Pulmonary artery endothelial cell (primary cell): ENCODE measurements around the gene TIAM2. TPM values are rescaled to one million over a fixed set of nuclear protein-coding genes. Genes with fewer than 3 reads are reported as not detected.
"Not testable (repeated sequence)": the region's sequence is repeated elsewhere in the genome, so short reads cannot be mapped to it uniquely, and the experiment has no call there.

Experiments used
- DNase-seq: peaks from one replicate; pipeline ENCODE4 v3.0.0-alpha.2; 2011; ENCODE audit warnings: low read depth, low spot score
- total RNA-seq: library from RNA; depleted of rRNA; stranded (reverse); fragments of >200 nt; gene quantifications from 2 replicates; pipeline ENCODE4 v1.2.3, GENCODE V29; 2014

Gene TIAM2
- total RNA-seq, 1 donor from 2014 or later: 10.9 TPM

DNA sequence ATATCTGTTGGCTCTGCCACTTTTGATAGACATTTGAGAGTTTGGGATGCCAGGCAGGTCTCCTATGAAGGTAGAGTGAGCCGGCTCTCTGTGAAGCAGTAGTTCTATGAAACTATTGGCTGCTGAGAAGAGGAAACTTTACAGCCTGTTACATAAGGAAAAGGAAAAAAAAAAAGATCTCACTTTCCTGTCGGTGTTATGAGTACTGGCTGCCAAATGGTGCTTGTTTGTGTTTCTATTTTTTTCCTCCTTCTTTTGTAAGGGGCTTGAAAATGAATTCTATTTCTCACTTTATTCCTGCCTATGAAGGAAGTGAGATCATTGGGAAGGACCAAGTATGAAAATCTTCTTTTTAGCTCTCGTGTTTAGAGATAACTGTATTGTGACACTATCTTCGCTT, 195.6 kb downstream of the TIAM2 start:
- DNase-seq: peak; percentile 63

- no peak for DNase-seq
Measured at GRCh38 chr6:155193526-155193925, 198.4 kb downstream of the TIAM2 start.

DNA sequence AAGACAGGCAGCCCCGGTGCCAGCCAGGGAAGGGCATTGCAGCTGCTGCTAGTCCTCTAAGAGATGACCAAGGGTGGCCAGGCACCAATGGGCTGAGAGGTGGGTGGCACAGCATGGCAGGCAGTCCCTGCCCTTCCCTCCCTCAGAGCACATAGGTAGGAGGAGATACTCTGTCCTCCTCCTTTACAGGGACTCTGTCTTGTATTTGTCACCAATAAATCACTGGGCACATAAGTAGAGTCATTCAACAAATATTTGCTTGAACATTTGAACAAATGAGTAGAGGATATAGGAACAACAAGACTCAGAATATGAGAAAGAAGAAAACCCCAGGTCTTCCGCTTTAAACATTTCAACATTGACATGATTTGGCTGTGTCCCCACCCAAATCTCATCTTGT, 199.3 kb downstream of the TIAM2 start:
- no peak for DNase-seq

- no peak for DNase-seq
Measured at GRCh38 chr6:155195903-155196302, 200.8 kb downstream of the TIAM2 start.

DNA sequence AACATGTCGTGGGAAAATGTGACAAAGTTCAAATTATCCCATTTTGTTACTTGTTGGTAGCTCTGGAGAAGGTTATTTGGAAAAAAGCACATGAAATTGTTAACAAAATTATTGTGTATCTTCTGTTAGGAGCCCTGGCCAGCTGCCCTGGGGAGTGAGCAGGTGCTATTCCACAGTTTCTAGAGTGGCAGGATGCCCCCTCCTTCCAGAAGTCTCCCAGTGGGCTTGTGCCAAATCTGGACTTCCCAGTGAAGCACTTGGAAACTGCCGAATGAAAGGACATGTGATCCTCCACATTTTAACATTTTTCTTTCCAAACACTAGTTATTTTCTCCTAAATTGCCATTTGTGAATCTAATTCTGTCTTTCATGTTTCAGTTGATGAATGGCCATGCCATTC, 201.8 kb downstream of the TIAM2 start:
- DNase-seq: no peak

DNA sequence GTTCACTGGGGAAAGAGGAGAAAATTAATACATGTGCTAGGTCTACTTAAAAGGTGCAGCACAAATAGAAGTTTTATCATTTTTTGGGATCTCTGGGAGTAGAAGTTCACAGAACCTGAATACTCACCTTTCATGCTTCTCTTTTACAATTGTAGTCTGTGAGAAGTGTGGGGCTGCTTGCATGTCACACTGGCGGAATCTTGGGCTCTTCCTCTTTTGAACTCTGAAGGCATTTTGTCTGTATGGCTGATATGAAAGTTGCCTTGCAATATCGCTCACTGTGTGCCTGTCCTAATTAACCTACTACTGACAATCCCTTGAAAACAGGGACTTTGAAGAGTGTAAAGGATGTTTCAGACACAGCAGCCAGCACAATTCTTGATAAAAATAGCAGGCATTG, 202.8 kb downstream of the TIAM2 start:
- DNase-seq: no peak

DNA sequence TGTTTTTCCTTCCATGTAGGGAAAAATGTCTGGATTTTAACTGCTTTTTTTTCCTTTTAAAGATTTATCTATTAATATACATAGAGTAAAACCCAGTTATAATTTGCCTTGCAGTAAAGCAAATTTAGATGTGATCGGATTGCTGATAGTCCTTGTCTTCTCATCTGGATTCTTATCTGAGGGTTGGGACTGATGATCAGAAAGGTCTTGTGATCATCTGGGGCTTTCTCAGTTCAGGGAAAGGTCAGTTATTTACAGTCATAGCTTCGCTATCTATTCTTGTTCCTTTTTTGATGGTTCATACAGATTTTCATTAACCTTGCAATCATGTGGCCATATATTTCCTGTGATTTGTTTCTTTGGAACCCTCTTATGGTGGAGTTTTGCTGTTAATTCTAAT, 204.9 kb downstream of the TIAM2 start:
- DNase-seq: no peak

- DNase-seq: peak; percentile 87
Measured at GRCh38 chr6:155201461-155202226, 206.5 kb downstream of the TIAM2 start.

GRCh38 chr6:155207223-155207622, 212.1 kb downstream of the TIAM2 start:
- DNase-seq: no peak

GRCh38 chr6:155212106-155212505, 217.0 kb downstream of the TIAM2 start:
- no peak for DNase-seq

DNA sequence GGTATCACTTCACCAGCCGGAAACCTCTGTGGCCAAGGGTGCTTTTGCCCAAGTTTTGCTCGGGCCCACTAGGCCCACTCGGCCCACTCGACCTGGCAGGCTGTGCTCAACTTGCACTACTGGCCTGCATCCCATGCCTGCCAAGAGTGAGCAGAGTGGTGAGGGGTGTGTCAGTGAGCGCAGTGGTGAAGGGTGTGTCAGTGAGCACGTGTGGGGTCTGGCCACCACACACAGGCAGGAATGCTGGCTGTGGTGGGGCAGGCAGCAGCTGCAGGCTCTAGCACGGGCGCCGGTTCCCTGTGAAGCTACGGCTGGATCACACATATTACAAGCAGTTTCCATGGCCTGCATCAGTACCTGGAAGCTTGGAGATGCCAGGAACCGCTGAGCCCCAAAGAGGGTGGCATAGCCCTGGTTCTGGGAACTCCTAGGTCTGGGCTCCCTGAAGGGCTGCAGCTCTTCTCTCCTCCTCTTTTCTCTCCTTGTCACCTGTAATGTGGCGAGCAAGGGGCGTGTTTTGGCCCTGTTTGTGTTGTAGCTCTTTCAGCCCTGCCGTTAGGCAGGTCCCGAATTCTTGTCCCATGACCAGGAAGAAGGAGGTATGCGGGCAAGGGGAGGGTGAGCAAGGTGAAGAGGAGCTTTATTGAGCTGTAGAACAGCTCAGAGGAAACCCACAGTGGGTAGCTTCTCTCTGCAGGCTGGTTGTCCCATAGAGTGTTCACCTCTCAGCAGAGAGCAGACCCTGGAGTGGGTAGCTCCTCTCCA, 217.7 kb downstream of the TIAM2 start:
- no peak for DNase-seq

DNA sequence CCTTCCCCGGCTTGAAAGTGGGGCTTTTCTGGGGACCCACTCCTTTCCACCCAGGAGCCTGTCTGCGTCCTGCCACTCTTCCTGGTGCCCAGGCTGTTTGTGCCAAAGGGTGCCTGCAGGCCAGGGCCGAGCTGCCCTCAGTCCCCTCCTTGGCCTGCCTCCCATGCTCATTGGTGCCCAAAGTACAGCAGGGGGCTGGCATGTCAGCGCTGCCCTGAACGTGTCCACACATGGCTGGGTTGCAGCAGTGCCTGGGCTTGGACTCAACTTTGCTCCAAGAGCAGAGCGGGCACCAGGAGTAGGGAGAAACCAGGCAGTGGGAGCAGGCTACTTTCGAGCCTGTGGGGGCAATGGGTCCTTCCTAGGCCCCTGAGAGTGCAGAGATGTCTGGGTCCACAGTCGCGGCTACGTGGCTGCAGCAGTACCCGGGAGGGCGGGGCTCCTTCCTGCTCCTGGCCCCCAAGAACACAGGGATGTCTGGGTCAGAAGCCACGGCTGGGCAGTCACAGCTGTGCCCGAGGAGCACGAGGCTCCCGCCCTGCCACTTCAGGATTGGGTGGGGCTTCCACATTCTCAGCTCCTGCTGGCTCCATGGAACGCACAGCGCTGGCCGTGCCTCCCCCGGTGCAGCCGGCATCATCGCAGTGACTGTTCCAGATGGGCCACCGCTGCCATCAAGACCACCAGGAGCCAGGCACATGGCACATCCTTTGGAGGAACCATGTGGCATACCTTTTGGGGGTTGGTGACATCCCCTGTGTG, 218.7 kb downstream of the TIAM2 start:
- no peak for DNase-seq

- DNase-seq: no peak
Measured at GRCh38 chr6:155215906-155216305, 220.8 kb downstream of the TIAM2 start.

GRCh38 chr6:155216312-155217046, 221.4 kb downstream of the TIAM2 start:
- no peak for DNase-seq

GRCh38 chr6:155218711-155219110, 223.6 kb downstream of the TIAM2 start:
- not testable (repeated sequence) for DNase-seq

DNA sequence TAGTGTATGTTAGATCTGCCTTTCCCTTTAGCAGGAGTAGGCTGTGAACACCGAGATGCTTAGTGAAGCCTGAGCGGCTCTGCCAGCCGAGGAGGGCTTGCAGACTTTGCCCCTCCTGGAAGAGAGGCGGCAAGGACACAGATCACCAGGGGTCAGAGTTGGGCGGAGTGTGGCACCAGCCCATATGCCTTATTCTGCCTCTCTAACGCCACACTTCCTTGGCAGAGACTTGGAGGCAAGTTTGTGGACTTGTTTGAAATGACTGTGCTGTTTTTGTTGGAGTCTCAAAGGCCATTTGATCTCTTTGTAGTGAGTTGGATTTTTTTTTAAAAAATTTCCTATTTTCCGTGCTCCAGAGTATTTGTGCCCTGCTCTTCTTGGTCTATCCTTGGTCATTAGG, 224.2 kb downstream of the TIAM2 start:
- no peak for DNase-seq

DNA sequence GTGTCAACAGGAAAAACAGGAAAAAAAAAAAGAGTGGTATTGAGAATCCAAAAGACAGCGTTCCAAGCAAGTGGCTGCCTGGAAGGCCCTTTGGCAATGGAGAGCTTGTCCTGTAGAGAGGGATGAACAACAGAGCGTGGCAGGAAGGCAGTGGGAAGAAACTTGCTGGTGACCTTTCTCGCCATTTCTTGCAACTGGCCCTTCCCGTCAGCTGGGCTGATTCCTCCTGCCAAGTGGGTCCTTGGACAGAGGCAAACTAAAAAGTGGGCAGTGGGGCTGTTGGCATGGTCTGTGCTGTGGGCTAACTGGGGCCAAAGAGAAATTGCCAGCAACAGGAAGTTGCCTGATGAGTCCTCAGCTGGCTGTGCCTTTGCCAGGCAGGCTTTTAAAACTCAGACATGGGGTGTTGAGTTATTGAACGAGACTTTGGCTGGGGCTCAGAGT, 224.8 kb downstream of the TIAM2 start:
- no peak for DNase-seq

DNA sequence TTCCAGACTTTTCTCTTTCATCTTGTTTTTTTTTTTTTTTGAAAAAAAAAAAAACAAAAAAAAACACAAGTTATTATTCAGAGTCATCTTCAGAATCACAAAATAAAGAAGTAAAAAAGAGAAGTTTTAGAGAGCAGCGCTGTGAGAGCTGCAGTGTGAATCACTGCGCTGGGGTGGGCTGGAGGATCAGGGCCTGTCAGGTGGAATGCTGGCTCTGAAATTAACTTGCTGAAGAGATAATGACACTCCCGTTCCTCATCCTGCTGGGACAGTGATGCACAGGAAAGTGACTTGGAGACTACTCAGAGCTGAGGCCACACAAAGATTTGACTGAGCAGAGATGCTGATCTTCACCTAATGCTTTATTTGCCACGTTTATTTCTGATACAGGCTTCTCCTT, 226.0 kb downstream of the TIAM2 start:
- no peak for DNase-seq

DNA sequence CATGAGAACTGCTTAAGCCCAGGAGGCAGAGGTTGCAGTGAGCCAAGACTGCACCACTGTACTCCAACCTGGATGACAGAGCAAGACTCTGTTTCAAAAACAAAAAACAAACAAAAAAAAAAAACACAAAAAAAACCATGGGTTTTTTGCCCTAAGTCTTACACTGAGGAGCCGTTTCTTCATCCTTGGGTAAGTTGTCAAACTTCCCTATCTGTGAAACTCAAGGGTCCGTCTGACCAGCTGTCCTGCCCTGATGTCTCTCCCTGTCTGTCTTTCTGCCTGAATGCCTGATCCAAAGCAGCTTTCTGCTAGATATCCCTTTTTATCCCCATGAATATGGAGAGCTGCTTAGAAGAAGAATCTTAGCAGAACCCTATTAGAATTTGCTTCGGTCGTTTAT, 227.4 kb downstream of the TIAM2 start:
- DNase-seq: no peak

DNA sequence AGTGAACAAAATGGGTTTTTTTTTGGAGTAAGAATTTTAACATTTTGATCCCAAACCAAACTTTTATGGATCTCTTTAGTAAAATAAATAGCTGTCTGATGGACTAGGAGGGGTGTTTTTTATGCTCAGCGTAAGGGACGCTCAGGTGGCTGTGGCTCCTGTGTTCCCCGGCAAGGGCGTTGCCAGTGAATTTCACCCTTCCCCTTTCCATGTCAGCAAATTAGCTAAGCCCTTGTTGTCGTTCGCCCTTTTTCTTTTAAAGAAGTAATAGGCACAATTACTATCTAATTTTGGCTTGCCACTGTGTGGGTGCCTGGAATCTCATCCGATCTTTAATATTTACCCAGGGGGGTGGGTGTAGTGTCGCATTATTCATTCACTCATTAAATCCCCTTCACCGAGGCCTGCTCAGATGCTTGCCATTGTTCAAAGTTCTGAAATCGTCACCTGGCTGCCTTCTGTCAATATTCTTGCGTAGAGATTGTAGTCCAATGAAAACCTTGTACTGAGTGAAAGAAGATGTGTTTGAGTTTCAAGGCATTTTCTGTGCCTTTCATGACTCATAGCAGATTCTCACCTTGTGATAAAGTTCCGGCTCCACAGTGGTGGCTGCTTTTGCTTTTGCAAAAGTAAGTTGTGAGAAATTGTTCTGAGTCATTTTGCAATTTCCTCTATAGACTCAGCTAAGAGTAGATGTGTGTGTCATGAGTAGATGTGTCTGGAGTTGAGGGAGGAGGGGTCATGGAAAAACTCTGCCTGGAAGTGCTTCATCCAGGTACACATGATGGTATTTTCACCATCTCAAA, 228.7 kb downstream of the TIAM2 start:
- DNase-seq: peak; percentile 69

DNA sequence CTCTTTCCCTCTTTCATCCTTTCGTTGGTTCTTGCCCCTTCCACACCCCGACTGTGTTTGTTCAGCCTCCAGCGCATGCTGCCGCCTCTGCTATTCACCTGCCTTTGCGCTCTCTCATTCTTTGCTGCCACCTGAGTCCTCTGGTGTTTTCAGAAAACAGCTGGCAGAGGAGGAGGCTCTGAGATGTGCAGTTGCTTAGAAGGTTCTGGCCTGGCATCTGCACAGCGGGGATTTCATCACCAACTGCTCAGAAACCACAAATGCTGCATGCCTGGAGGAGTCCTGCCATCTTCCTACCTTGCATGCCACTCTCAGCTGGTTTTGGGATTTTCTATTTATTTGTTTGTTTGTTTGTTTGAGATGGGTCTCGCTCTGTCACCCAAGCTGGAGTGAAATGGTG, 229.5 kb downstream of the TIAM2 start:
- no peak for DNase-seq
